ENCODE data around the gene VPS13D. TPM values are rescaled to one million over a fixed set of nuclear protein-coding genes. Genes with fewer than 3 reads are reported as not detected.

Gene VPS13D
- polyA plus RNA-seq, 1 of the 3 experiments (the other 2 are of a cell fraction): 15.0 TPM

- TF ChIP-seq ZBTB33 (IDR thresholded peaks at IDR 0.05; ENCODE audit: borderline replicate concordance, low read depth) (no peak), NFIC (IDR thresholded peaks at IDR 0.05; ENCODE audit: borderline replicate concordance) (no peak), MEF2A (IDR thresholded peaks at IDR 0.05; ENCODE audit: borderline replicate concordance, low read depth) (no peak), SMC3 (IDR thresholded peaks at IDR 0.05; ENCODE audit: low read depth, low read length) (no peak)
Observed at GRCh38 chr1:12487520-12487919, 257.7 kb downstream of the VPS13D start (continued).

GRCh38 chr1:12488666-12489354 lies 259.0 kb downstream of the VPS13D start:
- 88% methylated on average over 4 of the region's 4 CpGs for WGBS (ENCODE audit: low lambda C conversion rate)
- H2AFZ ChIP-seq (ENCODE audit: low read depth): no peak overlapping the region
- H3F3A ChIP-seq (replicated peaks; ENCODE audit: insufficient read depth): peaks cover 6% of the 10 kb centered on the region
- H3K4me3 ChIP-seq (ENCODE audit: low read depth in 2 of 2, low read length in 1 of 2): no peak overlapping the region
- no peaks in the 10 kb centered on the region for H3K79me2 ChIP-seq (ENCODE audit: insufficient read depth)
- no peak overlapping the region for H3K4me2 ChIP-seq
- ChIA-PET CTCF (no interaction called here), POLR2A (no interaction called here)
- no peaks in the 10 kb centered on the region for H3K9me2 ChIP-seq
- no peak overlapping the region for H3K9ac ChIP-seq
- peaks cover 0 to 23% of the 10 kb centered on the region in 2 experiments; a peak in 2 of 4 replicates for H3K4me1 ChIP-seq (ENCODE audit: control insufficient read depth in 1 of 2, insufficient read depth in 2 of 2, low read depth in 1 of 2, low read length in 1 of 2)
- TF ChIP-seq FOSL2 (IDR thresholded peaks at IDR 0.05; ENCODE audit: borderline replicate concordance, low read depth) (peak; percentile 16; the same call in 1 of the 2 replicates), ELF1 (IDR thresholded peaks at IDR 0.05) (no peak), REST (IDR thresholded peaks at IDR 0.05; ENCODE audit: low read depth, low read length) (no peak), NRF1 (IDR thresholded peaks at IDR 0.05; ENCODE audit: low read depth, low read length) (no peak)
- H4K20me1 ChIP-seq (ENCODE audit: insufficient read depth): no peaks in the 10 kb centered on the region
- no peaks in the 10 kb centered on the region for H3K27me3 ChIP-seq (ENCODE audit: insufficient read depth)
- H3K9me3 ChIP-seq: no peaks in the 10 kb centered on the region
- H3K36me3 ChIP-seq (replicated peaks in 1 of 2; ENCODE audit: control insufficient read depth in 1 of 2, insufficient read depth in 2 of 2, low read length in 1 of 2): peaks cover 0 to 6% of the 10 kb centered on the region in 2 experiments
- no peak overlapping the region for H3K27ac ChIP-seq (ENCODE audit: low read depth in 2 of 2, low read length in 1 of 2)
- no peak for DNase-seq

Measured in SK-N-SH (cell line).